ENCODE results near the gene EVA1B.

EVA1B gene

GRCh38 chr1:36284517-36284916, 38.9 kb downstream of the EVA1B start:
- no peak overlapping the region for H3K4me3 ChIP-seq (replicated peaks; ENCODE audit: low read depth, low read length)
- DNase-seq (ENCODE audit: extremely low read depth, low read depth) = no peak
- no peak for TF ChIP-seq CTCF (IDR thresholded peaks at IDR 0.05; ENCODE audit: low read depth, low read length, missing control alignments)

GRCh38 chr1:36284061-36284460, 39.4 kb downstream of the EVA1B start:
- TF ChIP-seq CTCF (IDR thresholded peaks at IDR 0.05; ENCODE audit: low read depth, low read length, missing control alignments) = no peak
- DNase-seq (ENCODE audit: extremely low read depth, low read depth) = no peak
- H3K4me3 ChIP-seq (replicated peaks; ENCODE audit: low read depth, low read length) = no peak overlapping the region

GRCh38 chr1:36279789-36280296, 43.6 kb downstream of the EVA1B start:
- no peak overlapping the region for H3K4me3 ChIP-seq (replicated peaks; ENCODE audit: low read depth, low read length)
- TF ChIP-seq CTCF (IDR thresholded peaks at IDR 0.05; ENCODE audit: low read depth, low read length, missing control alignments) = no peak
- no peak for DNase-seq (ENCODE audit: extremely low read depth, low read depth)

GRCh38 chr1:36279110-36279788, 44.2 kb downstream of the EVA1B start:
- H3K4me3 ChIP-seq (replicated peaks; ENCODE audit: low read depth, low read length) = no peak overlapping the region
- no peak for TF ChIP-seq CTCF (IDR thresholded peaks at IDR 0.05; ENCODE audit: low read depth, low read length, missing control alignments)
- no peak for DNase-seq (ENCODE audit: extremely low read depth, low read depth)

- no peak for TF ChIP-seq CTCF (IDR thresholded peaks at IDR 0.05; ENCODE audit: low read depth, low read length, missing control alignments)
- DNase-seq (ENCODE audit: extremely low read depth, low read depth) = no peak
- H3K4me3 ChIP-seq (replicated peaks; ENCODE audit: low read depth, low read length) = no peak overlapping the region
Measured at GRCh38 chr1:36276688-36277087, 46.8 kb downstream of the EVA1B start.

GRCh38 chr1:36274201-36274600, 49.2 kb downstream of the EVA1B start:
- no peak overlapping the region for H3K4me3 ChIP-seq (replicated peaks; ENCODE audit: low read depth, low read length)
- DNase-seq (ENCODE audit: extremely low read depth, low read depth) = no peak
- TF ChIP-seq CTCF (IDR thresholded peaks at IDR 0.05; ENCODE audit: low read depth, low read length, missing control alignments) = no peak

- DNase-seq (ENCODE audit: extremely low read depth, low read depth) = no peak
- TF ChIP-seq CTCF (IDR thresholded peaks at IDR 0.05; ENCODE audit: low read depth, low read length, missing control alignments) = no peak
- H3K4me3 ChIP-seq (replicated peaks; ENCODE audit: low read depth, low read length) = no peak overlapping the region
Measured at GRCh38 chr1:36273024-36273423, 50.4 kb downstream of the EVA1B start.
